GM18873 (cell line): ENCODE results near the gene NANOGP8.

Experiments used
- ATAC-seq: cut with Tn5 transposase; IDR thresholded peaks from one replicate; pipeline ENCODE4 v1.9.1; 2021; ENCODE audit warnings: mild to moderate bottlenecking, moderate library complexity, moderate number of reproducible peaks; ENCODE audit not compliant: unreplicated experiment, low FRiP score

The NANOGP8 gene

DNA sequence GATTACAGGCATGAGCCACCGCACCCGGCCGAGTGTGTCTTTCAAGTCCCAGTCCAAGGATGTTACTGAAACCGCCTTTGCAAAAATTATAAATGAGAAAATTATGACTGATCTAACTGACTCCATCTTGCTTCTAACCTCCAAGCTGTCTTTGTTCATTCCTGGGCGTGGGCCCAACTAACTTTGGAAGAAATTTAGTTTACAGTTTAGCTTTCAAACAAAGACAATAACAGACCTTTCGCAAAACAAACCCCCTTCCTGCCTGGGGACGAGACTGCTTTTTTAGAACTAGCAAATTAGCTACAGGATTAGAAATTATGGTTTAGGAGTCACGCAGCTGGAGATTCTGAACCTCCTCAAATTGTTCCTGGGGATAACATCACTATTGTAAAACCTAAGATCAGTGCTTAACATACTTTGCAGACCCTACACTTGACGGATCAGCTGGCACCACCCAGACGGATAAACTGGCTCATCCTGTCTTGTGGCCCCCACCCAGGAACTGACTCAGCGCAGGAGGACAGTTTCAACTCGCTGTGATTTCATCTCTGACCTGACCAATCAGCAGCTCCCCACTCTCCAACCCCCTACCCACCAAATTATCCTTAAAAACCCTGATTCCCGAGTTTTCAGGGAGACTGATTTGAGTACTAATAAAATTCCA, 23.8 kb downstream of the NANOGP8 start:
- no peak for ATAC-seq

DNA sequence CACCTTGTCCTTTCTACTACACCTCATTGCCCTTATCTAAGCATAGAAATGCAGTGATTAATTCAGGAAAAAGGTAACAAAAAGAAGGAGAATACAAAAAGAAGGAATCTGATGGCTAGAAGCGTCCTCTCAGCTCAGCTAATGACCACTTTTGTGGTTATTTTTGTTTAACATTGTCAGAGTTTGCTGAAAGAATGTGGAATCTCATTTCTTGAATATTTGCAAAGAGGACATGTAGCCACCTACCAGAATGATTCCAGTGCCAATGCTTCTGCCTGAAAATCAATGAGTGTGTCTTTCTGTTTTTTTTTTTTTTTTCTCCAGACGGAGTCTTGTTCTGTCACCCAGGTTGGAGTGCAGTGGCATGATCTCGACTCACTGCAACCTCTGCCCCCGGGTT, 24.5 kb downstream of the NANOGP8 start:
- ATAC-seq = no peak

DNA sequence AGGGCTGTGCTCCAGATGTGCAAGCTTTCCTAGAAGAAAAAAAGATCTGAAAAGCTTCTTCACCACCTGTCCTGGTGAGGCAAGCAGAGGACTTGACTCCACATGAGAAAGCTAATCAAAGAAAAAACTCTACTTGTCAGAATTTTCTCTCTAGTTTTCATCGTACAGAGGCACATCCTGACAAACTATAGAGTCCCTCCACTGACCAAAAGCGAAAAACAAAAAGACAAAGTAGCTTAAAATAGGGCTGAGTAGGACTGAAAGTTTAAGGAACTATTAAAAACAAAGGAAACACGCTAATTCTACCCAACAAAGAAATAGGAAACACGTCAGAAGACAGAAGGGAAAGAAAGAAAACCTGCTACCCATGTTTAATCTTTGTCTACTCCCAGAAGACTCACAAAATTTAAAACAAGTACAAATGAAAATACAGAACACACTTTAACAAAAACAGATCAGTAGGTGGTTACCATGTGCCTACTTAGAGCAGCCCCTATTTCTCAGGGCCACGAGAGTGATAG, 26.5 kb downstream of the NANOGP8 start:
- ATAC-seq = no peak

DNA sequence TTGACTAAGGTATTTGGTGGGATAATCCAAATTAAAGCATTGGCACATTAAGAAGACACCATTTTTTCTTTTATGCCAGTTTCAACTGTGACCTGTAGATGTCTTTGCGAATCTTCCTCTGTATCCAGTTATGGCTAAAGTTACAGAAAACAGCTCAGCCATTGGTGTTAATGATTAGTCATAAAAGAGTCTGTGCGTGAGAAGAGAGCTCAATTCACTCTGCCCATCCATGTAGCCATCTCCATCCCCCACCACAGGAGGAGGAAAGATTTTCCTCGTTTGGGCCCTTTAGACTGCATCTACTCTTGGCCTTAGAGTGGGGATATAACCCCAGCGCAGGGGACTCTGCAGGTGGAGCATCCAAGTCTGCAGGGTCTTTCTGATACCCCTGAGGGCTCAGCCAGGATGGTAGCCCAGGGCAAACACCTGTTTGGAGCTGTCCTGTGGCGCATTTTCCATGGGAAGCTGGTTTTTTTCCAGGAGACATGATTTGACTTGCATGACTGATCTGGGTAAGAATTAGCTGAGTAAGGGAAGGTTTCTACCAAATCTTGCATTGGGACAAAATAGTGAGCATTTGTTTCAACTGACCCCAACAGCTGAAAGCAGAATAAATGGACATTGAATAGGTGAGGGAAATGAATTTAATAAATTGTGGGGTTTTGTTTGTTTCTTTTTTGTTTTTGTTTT, 29.5 kb downstream of the NANOGP8 start:
- no peak for ATAC-seq

DNA sequence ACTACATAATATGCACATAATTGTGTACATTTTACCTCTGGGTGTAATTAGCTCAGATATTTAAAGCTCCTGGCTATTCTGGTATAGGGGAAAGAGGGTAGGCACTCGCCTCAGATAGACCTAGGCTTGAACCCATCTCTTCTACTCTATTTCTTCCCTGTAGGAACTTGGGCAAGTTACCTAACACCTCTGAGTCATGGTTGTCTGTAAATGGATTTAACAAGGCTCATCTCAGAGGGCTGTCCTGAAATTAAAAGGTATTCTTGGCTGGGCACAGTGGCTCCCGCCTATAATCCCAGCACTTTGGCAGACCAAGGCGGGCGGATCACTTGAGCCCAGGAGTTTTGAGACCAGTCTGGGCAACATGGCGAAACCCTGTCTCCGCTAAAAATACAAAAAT, 30.7 kb downstream of the NANOGP8 start:
- no peak for ATAC-seq

DNA sequence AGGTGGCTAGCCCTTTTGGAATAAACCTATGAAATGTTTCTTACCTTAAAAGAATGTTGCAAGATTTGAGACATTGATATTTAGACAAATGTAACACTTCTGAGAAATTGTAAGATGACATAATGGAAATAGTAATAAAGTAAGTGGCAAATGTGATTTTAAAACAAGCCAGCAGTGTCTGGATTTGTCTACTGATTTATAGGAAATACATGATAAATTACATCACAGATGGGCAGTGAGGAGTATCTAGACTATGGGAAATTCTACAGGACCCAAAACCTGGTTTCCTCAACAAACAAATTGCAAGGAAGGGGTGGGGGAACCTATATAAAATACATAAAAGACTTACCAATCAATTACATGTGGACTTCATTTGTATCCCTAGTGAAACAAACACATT, 37.1 kb downstream of the NANOGP8 start:
- ATAC-seq = no peak

DNA sequence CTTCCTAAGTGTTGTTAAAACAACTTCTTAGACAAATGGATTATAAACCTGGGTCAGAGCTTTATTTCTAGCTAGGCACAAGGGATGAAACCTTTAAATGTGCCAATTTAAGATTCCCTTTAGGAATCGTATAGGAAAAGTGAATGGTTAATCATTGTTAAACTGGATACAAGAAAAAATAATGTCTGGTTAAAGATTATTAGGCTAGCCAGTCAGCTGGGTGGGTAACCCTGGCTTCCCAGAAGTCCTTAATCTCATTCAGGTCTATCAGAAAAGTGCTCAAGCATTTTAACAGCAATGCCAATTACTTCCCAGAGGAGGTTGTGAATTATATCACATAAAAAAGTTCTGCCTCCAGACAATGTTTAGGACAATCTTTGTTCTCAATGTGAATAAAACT, 37.6 kb downstream of the NANOGP8 start:
- ATAC-seq = no peak

DNA sequence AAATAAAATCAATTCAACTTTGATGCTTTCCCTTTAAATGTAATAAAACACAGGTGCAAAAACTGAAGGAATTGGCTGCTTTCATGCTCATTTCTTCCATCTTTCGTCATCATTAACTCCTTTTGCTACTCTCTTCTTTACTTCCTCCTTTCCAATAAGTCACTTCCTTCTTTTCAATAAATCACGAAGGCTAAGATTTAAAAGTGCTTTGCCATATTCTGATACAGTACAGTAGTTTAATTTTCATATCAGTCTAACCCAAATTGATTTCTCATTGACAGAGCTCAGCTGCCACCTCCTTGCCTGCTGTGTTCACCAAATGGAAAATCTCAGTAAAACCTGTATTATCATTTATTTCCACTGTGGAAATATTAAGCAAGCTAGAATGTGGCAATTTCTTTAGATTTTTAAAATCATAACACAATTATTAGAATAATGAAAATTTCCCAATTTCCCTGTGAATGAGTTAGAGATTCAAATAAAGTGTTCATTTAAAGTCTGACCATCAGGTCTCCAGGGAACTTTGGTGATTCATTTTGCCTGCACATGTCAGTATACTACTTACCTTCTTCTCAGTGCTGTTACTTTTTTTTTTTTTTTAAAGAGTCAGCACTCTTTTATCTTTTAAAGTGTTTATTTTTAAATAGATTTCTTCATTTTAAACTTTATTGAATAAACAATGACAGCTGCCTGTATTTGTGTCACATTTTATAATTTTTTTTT, 41.6 kb downstream of the NANOGP8 start:
- no peak for ATAC-seq

DNA sequence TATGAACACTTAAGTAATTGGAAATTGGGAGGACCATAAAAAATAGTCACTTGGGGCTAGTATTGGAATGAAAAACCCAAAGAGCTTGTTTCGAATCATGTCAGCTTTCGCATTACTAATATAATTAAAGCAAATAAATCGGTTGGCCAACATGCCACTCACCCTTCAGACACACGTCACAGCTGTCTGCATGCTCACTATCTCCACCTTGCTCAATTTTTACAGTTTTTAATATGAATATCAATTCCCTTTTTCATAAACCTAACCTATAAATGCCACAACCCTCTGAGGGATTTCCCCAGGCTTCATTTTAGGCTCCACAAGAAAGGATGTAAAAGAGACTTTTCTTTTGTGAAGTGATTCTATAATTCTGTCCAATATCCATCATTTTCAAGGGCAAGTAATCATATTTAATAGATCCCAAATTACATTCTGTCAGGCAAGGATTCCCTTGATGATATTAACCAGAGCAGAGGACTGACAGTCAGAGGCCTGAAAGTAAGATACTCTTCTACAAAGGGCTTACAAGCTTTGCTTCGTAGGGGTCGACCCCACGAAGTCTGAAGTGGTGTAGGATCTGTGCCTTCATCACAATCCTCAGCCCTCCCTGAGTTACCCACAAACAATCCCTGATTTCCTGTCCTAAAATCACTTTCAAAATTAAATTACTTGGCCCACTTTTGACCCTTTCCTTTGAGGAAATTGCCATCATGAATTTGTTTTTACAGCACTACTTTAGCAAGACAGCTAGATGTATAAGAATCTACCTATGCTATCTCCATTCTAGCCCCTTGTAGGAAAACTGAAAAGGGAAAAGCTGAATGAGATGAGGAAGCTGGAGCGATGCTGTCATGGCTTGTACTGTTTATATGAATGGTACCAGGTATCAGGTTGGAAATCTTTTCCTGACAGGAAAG, 44.5 kb downstream of the NANOGP8 start:
- ATAC-seq = no peak

DNA sequence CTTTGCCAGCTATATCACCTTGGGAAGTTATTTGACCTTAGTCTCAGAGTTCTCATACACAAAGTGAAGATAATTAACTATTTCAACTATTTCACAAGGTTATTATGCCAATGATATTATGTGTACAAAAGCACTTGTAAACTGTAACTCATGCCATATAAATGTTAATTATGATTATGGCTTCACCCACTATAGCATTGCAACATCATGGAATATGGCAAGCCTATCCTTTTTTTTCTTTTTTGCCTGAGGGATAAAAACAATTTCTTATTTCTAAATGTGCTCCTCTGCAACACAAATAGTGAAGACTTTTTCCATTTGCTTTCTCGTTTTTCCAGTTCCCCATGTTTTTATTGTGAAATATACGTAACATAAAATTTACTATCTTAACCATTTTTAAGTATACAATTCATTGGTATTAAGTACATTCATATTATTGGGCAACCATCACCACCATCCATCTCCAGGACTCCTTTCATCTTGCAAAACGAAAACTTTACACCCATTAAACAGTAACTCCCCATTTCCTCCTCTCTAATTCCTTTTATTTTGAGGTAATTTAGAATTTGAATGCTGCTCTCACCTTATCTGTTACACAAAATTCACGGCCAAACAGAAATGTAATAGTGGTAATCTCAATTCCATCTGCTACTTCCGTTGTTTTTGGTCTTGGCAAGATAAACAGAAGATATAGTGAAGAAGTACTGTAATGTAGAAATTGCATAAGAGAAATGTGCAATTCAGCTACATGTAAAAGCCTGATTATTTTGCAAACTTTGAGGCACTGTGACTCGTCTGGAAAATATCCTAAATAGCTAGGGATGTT, 46.3 kb downstream of the NANOGP8 start:
- ATAC-seq = no peak
